ENCODE results near the gene DALRD3.

DALRD3 gene

GRCh38 chr3:49017971-49018706 is at the start of gene DALRD3:
DALRD3 (minus strand) TSS chr3:49018580; CDS start chr3:49018564, 16 bp downstream.
- Histone ChIP-seq H3K4me3 (ENCODE audit: low read depth, low read length) (peak within 1 kb of the TSS; percentile 80), H3K9ac (ENCODE audit: low read length) (peak within 1 kb of the TSS; percentile 71), H3K36me3 (ENCODE audit: control insufficient read depth, insufficient read depth, low read length) (peaks cover 39% of the 10 kb centered on the region), H3K4me1 (ENCODE audit: control insufficient read depth, insufficient read depth, low read length) (peaks cover 17% of the 10 kb centered on the region), H3K27me3 (ENCODE audit: control insufficient read depth, insufficient read depth, low read length) (no peaks in the 10 kb centered on the region), H3K27ac (ENCODE audit: low read depth, low read length) (peak within 1 kb of the TSS; percentile 36; the same call in 1 of the 2 replicates), H3K9me3 (ENCODE audit: control insufficient read depth, insufficient read depth, low read depth, low read length) (no peaks in the 10 kb centered on the region)

GRCh38 chr3:49058011-49058410 is 39.6 kb upstream of the DALRD3 start:
- H3K27ac ChIP-seq (ENCODE audit: low read depth, low read length): no peak overlapping the region
- no peaks in the 10 kb centered on the region for H3K9me3 ChIP-seq (ENCODE audit: control insufficient read depth, insufficient read depth, low read depth, low read length)
- H3K4me1 ChIP-seq (ENCODE audit: control insufficient read depth, insufficient read depth, low read length): no peaks in the 10 kb centered on the region
- H3K9ac ChIP-seq (ENCODE audit: low read length): no peak overlapping the region
- H3K27me3 ChIP-seq (ENCODE audit: control insufficient read depth, insufficient read depth, low read length): no peaks in the 10 kb centered on the region
- no peak overlapping the region for H3K4me3 ChIP-seq (ENCODE audit: low read depth, low read length)
- peaks cover 77% of the 10 kb centered on the region for H3K36me3 ChIP-seq (ENCODE audit: control insufficient read depth, insufficient read depth, low read length)

- H3K27me3 ChIP-seq (ENCODE audit: control insufficient read depth, insufficient read depth, low read length): no peaks in the 10 kb centered on the region
- peaks cover 78% of the 10 kb centered on the region for H3K36me3 ChIP-seq (ENCODE audit: control insufficient read depth, insufficient read depth, low read length)
- no peak overlapping the region for H3K9ac ChIP-seq (ENCODE audit: low read length)
- no peaks in the 10 kb centered on the region for H3K9me3 ChIP-seq (ENCODE audit: control insufficient read depth, insufficient read depth, low read depth, low read length)
- no peaks in the 10 kb centered on the region for H3K4me1 ChIP-seq (ENCODE audit: control insufficient read depth, insufficient read depth, low read length)
- H3K4me3 ChIP-seq (ENCODE audit: low read depth, low read length): no peak overlapping the region
- no peak overlapping the region for H3K27ac ChIP-seq (ENCODE audit: low read depth, low read length)
Measured at GRCh38 chr3:49057268-49057667, 38.9 kb upstream of the DALRD3 start.

DNA sequence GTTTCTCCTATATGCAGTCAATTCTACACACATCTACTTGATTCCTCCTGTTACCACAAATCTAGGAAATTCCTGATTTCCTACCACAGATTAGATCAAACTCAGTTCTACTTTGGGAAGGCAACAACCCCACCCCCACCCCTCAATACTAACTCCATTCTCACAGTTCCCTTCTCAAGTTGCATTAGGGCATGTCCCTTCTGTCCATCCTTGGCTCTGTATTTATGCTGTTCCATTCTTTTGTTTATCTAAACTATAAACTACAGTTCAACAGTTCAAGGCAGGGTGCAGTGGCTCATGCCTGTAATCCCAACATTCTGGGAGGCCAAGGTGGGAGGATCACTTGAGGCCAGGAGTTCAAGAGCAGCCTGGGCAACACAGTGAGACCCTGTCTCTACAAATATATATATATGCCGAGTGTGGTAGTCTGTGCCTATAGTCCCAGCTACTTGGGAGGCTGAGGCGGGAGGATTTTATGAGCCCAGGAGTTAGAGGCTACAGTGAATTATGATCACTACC is 36.0 kb upstream of the DALRD3 start:
- Histone ChIP-seq H3K36me3 (ENCODE audit: control insufficient read depth, insufficient read depth, low read length) (peaks cover 72% of the 10 kb centered on the region), H3K9ac (ENCODE audit: low read length) (no peak overlapping the region), H3K27ac (ENCODE audit: low read depth, low read length) (no peak overlapping the region), H3K27me3 (ENCODE audit: control insufficient read depth, insufficient read depth, low read length) (no peaks in the 10 kb centered on the region), H3K4me1 (ENCODE audit: control insufficient read depth, insufficient read depth, low read length) (no peaks in the 10 kb centered on the region), H3K4me3 (ENCODE audit: low read depth, low read length) (no peak overlapping the region), H3K9me3 (ENCODE audit: control insufficient read depth, insufficient read depth, low read depth, low read length) (no peaks in the 10 kb centered on the region)

DNA sequence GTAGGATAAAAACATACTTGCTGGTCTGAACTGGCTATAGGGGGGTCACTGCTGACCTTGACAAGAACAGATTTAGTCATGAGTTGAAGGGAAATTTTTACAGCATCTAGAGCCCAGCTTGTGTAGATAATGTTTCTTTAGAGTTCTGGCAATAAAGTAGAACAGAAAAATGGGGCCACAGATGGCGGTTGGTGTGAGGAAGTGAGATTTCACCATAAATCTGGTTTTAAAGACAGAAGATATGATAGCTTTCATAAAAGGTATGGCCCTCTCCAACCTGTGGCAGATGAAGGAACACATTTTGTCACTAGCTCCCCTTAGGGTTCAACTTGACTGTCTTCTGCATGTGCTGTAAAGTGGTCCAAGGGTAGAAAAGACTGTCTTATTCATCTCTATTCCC is 35.2 kb upstream of the DALRD3 start:
- no peak overlapping the region for H3K9ac ChIP-seq (ENCODE audit: low read length)
- no peak overlapping the region for H3K27ac ChIP-seq (ENCODE audit: low read depth, low read length)
- no peaks in the 10 kb centered on the region for H3K9me3 ChIP-seq (ENCODE audit: control insufficient read depth, insufficient read depth, low read depth, low read length)
- H3K4me3 ChIP-seq (ENCODE audit: low read depth, low read length): no peak overlapping the region
- no peaks in the 10 kb centered on the region for H3K4me1 ChIP-seq (ENCODE audit: control insufficient read depth, insufficient read depth, low read length)
- H3K27me3 ChIP-seq (ENCODE audit: control insufficient read depth, insufficient read depth, low read length): no peaks in the 10 kb centered on the region
- H3K36me3 ChIP-seq (ENCODE audit: control insufficient read depth, insufficient read depth, low read length): peaks cover 78% of the 10 kb centered on the region

DNA sequence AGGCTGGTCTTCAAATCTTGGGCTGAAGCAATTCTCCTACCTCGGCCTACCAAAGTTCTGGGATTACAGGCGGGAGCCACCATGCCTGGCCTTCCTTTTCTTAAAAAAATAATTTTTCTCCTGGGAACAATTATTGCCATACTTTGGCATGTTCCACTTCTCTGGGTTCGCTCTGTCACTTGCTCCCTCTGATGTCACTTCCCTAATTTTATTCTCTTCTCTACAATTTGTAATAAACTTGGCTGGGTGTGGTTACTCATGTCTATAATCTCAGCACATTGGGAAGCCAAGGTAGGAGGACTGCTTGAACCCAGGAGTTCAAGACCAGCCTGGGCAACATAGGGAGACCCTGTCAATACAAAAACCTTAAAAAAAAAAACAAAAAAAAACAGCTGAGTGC is 16.9 kb upstream of the DALRD3 start:
- Histone ChIP-seq H3K27ac (ENCODE audit: low read depth, low read length) (no peak overlapping the region), H3K4me1 (ENCODE audit: control insufficient read depth, insufficient read depth, low read length) (no peaks in the 10 kb centered on the region), H3K36me3 (ENCODE audit: control insufficient read depth, insufficient read depth, low read length) (peaks cover 75% of the 10 kb centered on the region), H3K9me3 (ENCODE audit: control insufficient read depth, insufficient read depth, low read depth, low read length) (no peaks in the 10 kb centered on the region), H3K4me3 (ENCODE audit: low read depth, low read length) (no peak overlapping the region), H3K27me3 (ENCODE audit: control insufficient read depth, insufficient read depth, low read length) (no peaks in the 10 kb centered on the region), H3K9ac (ENCODE audit: low read length) (no peak overlapping the region)

- no peaks in the 10 kb centered on the region for H3K4me1 ChIP-seq (ENCODE audit: control insufficient read depth, insufficient read depth, low read length)
- H3K9me3 ChIP-seq (ENCODE audit: control insufficient read depth, insufficient read depth, low read depth, low read length): no peaks in the 10 kb centered on the region
- H3K27ac ChIP-seq (ENCODE audit: low read depth, low read length): no peak overlapping the region
- no peak overlapping the region for H3K4me3 ChIP-seq (ENCODE audit: low read depth, low read length)
- H3K36me3 ChIP-seq (ENCODE audit: control insufficient read depth, insufficient read depth, low read length): peaks cover 71% of the 10 kb centered on the region
- no peaks in the 10 kb centered on the region for H3K27me3 ChIP-seq (ENCODE audit: control insufficient read depth, insufficient read depth, low read length)
- no peak overlapping the region for H3K9ac ChIP-seq (ENCODE audit: low read length)
Measured at GRCh38 chr3:49034650-49035049, 16.3 kb upstream of the DALRD3 start.

- Histone ChIP-seq H3K9ac (ENCODE audit: low read length) (no peak overlapping the region), H3K27ac (ENCODE audit: low read depth, low read length) (no peak overlapping the region), H3K4me1 (ENCODE audit: control insufficient read depth, insufficient read depth, low read length) (peaks cover 7% of the 10 kb centered on the region), H3K9me3 (ENCODE audit: control insufficient read depth, insufficient read depth, low read depth, low read length) (no peaks in the 10 kb centered on the region), H3K27me3 (ENCODE audit: control insufficient read depth, insufficient read depth, low read length) (no peaks in the 10 kb centered on the region), H3K36me3 (ENCODE audit: control insufficient read depth, insufficient read depth, low read length) (peaks cover 73% of the 10 kb centered on the region), H3K4me3 (ENCODE audit: low read depth, low read length) (no peak overlapping the region)
Measured at GRCh38 chr3:49032646-49033304, 14.4 kb upstream of the DALRD3 start.

- Histone ChIP-seq H3K27me3 (ENCODE audit: control insufficient read depth, insufficient read depth, low read length) (no peaks in the 10 kb centered on the region), H3K4me3 (ENCODE audit: low read depth, low read length) (no peak overlapping the region), H3K27ac (ENCODE audit: low read depth, low read length) (no peak overlapping the region), H3K36me3 (ENCODE audit: control insufficient read depth, insufficient read depth, low read length) (peaks cover 78% of the 10 kb centered on the region), H3K4me1 (ENCODE audit: control insufficient read depth, insufficient read depth, low read length) (peaks cover 7% of the 10 kb centered on the region), H3K9ac (ENCODE audit: low read length) (no peak overlapping the region), H3K9me3 (ENCODE audit: control insufficient read depth, insufficient read depth, low read depth, low read length) (no peaks in the 10 kb centered on the region)
Measured at GRCh38 chr3:49030321-49030720, 11.9 kb upstream of the DALRD3 start.

DNA sequence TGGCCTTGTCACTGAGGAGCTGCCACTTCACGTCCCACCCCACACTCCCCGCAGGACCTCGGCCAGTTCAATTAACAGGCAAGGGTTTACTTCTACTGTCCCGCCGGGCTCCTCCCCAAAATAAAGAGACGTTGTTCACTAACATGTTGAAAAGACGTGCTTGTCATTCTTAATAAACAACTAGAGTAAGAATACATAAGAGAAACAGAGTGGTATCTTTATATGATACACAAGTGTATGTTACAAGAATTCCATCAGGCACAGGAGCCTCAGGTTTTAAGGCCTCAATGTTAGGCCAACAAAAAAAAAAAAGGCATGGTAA is 11.1 kb upstream of the DALRD3 start:
- H3K4me3 ChIP-seq (ENCODE audit: low read depth, low read length): peak overlapping the region; percentile 12; the same call in 1 of the 2 replicates

More for the DNA sequence above, 11.1 kb upstream of the DALRD3 start:
- H3K27ac ChIP-seq (ENCODE audit: low read depth, low read length): no peak overlapping the region
- H3K4me1 ChIP-seq (ENCODE audit: control insufficient read depth, insufficient read depth, low read length): peaks cover 7% of the 10 kb centered on the region
- H3K9ac ChIP-seq (ENCODE audit: low read length): no peak overlapping the region
- no peaks in the 10 kb centered on the region for H3K27me3 ChIP-seq (ENCODE audit: control insufficient read depth, insufficient read depth, low read length)
- H3K36me3 ChIP-seq (ENCODE audit: control insufficient read depth, insufficient read depth, low read length): peaks cover 78% of the 10 kb centered on the region
- no peaks in the 10 kb centered on the region for H3K9me3 ChIP-seq (ENCODE audit: control insufficient read depth, insufficient read depth, low read depth, low read length)
